ENCODE measurements around the gene GALNT17.

Gene GALNT17

DNA sequence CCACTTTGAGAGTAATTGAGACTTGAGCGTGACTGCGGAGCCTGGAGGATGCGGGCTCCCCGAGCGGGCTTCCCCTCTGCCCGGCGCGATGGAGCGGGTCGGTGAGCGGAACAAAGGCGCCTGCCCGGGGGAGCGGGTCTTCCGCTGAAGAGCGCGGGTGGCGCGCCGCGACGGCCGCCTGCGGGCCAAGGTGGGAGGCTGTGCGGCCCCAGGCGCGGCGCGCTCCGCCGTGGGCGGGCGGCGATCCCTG is at the start of gene GALNT17:
GALNT17 (plus strand) TSS at position 18 of the 250 bp plus-strand sequence.
- DNase-seq = no peak

DNA sequence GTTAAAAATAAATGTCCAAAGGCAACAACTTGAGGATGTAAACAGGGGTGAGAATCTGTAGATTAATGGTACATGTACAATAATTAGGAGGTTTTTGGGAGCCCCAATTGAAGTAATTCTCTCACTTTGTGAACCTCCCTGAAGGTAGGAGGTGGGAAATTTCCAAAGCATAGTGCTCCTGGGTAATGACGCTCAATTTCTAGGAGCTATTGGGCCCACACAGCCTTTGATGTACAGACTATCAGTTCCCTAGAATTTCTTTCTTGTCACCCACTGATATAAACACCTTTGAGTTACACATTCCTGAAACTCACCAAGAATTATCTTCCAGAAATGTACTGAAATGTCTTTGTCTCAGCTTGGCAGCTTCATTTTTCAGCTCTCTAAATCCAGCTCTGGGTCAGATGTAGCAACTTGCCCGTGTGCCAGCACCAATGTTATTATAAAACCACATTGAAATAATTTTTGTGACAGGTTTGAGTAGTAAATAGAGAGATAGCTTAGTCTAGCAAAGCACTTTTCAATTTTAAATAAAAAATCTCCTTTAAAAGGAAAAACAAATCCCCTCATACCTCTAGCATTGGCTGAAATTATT is 36.6 kb upstream of the GALNT17 start:
- DNase-seq = no peak

DNA sequence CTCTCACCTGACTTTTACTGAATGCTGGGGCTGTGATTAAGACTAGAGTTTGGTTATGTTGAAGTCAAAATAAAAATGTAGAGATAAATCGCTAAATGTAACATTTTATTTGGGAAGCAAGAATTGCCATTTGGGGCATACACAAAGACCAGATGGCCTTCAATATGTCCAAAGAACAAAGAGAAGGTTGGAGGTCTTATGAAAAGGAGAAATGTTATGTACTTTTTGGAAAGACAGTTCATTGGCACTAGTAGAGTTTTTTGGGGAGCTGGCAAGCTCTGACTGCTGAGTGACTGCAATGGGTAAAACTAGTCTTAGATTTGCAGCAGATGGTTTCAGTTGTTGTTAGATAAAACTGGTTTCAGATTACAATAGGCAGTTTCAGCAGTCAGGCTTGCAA is 35.6 kb upstream of the GALNT17 start:
- DNase-seq = no peak

DNA sequence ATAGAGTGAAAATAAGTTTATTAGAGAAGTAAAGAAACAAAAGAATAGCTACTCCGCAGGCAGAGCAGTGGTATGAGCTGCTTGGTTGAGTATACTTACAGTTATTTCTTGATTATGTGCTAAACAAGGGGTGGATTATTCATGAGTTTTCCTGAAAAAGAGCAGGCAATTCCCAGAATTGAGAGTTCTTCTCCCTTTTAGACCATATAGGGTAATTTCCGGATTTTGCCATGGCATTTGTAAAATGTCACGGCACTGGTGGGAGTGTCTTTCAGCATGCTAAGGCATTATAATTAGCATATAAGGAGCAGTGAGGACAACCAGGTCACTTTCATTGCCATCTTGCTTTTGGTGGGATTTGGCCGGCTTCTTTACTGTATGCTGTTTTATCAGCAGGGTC is 25.7 kb upstream of the GALNT17 start:
- DNase-seq = no peak

DNA sequence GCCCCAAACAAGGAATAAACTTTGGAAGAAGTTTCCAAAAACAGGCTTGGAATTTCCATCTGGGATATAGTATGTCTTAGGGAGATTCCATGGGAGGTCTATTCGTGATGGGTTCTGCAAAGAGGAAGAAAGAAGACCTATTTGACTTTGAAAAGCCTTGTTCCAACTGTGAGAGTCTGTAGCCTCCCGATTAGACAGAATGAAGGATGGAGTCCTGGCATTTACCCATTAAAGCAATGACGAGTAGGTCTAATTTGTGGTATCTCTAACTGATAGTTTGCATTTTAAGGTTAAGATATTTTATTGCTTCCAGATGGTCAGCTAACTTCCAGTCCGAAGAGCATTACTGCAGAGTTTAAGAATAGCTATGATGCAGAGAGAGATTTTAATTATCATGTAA is 19.5 kb upstream of the GALNT17 start:
- DNase-seq = no peak

DNA sequence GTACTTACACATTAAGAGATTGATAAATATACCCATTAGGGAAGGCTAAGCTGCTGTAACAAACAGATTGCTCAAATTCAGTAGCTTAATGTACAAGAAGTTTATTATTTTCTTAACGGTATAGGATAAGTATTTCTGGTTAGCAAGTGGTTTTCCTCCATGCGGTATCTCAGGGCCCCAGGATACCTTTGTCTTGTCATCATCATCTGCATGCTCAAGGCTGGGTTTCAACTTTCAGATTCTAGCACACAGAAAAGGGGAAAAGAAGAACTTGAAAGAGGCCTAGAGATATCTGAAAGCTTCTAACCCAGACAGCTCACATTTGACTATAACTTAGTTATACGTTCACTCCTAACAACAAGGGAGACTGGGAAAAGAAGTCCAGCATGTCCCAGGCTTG is 11.8 kb upstream of the GALNT17 start:
- DNase-seq = no peak

DNA sequence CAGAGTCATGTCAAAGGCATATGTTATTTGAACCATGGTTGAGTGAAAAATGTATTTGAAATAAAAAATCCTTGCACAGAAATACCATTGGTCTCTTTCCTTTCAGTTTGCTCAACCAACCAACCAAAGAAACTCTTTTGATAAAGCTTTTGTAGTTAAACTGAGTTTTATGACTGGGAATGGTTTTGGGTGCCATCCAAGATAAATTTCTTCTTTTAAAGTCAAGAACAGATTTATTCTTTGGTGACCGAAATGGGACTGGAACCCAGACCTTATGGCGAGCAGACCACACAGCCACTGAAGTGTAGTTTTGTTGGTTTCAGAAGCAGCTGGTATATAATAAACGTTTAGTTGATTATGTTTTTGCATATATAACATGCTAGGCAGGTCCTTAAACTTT is 2.8 kb upstream of the GALNT17 start:
- no peak for DNase-seq

DNA sequence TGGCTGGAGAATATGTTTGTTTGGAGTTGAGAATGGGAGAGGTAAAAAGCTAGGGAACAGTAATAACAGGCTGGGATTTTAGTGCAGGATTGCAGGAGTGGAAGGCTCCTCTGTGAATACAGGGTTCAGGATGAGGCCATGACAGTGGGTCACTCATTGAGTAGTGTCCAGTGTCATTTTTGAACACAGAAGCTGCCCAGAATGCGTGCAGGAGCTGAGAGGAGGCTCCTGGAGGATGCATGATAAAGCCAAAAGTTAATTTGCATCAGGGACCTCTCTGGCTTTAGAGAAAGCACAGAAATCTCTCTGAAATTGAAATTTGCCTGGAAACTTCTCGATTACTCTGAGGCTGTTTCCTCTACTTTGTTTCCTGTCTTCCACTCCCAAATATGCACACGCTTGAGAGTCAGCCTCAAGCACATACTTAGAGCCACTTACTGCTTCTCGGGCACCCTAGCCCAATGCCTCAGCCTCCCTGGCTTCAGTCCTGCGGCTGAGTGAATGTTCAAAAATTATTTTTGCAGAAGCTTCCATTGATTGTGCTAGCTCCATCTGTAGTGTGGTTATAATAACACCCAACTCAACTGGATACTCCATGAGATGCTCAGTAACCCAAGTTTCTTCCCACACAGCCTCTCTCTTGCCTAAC is 1.8 kb upstream of the GALNT17 start:
- DNase-seq = peak; percentile 17

DNA sequence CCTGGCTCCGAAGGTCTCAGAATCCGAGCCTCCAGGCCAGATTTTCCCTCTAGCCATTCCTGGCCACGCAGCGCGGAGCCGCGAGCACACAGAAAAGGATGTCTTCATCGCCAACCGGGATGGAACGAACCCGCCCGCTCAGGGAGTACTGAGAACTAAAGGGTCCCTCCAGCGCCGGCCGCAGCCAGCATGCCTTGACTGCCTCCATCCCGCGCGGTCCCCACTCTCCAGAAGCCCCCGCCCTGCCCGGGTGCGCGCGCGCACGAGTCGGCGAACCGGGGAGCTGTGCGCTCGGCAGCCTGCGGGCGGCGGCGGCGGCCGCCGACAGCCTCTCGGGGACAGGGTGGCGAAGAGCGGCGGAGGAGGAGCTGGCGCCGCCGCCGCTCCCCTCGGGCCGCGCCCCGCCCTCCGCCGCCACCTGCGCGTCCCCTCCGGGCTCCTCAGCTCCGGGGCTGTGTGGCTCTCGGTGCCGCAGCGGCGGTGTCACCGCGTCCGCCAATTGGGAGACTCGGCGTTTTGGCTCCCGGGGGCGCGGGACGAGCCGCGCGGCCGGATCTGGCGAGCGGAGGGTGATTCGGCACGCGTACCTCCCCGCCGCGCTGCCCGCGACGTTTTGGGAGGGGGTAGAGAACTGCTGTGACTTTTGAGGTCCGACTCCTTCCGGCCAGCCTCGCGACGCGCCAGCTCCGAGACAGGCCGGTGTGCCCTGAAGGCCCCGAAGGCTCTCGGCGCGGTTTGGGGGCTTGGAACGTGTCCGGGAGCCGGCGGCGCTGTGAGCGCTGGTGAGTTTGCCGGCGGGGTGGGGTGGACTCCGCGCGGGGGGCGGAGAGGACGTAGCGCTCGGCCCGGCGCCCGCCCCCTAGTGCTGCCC is 453 bp upstream of the GALNT17 start:
- peak; percentile 80 for DNase-seq

DNA sequence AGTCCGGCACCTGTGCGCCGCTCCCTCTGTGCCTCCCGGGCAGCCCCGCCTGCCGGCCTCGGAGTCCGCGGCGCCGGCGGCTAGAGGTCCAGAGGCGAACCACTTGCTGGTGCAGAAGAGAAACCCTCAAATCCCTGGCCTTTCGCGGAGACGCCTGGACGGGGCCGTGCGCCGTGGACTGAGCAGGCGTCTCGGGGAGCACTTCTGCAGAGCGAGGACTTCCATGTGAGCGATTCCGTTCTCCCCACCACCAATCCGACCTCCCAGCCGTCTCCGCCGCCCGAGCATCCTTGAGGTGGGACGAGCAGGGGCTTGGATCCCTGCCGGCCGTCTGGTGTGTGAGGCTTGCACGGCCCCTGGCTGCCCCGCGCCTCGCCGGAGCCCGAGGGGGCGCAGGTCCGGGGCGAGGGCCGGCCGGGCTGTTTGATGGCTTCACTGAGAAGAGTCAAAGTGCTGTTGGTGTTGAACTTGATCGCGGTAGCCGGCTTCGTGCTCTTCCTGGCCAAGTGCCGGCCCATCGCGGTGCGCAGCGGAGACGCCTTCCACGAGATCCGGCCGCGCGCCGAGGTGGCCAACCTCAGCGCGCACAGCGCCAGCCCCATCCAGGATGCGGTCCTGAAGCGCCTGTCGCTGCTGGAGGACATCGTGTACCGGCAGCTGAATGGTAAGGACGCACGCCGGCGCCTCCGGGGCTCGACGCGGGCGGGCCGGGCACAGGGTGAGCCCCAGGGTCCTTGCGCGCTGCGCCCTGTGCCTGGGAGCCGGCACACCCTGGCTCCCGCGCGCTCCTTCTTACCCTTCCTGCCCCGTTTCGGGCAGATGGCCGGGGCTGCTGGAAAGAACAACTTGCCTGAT is 660 bp downstream of the GALNT17 start:
- DNase-seq = peak; percentile 44

DNA sequence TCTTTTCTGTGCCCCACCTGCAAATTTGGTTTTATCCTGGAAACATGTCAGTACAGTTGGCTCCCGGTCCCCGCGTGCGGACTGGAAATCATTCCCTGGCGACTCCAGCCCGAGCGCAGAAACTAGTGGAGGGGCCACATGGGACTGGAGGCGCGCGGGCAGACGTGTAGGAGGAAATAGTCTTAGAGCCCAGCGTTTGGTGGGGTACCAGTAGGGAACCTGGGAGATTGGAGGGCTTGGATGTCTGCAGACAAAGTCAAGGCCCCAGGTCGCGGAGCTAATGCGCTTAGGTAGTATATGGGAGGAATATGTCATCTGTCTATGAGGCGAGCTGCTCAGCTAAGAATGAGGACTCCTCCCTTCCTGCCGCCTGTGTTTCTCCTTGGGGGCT is 1.3 kb downstream of the GALNT17 start:
- DNase-seq = peak; percentile 19

DNA sequence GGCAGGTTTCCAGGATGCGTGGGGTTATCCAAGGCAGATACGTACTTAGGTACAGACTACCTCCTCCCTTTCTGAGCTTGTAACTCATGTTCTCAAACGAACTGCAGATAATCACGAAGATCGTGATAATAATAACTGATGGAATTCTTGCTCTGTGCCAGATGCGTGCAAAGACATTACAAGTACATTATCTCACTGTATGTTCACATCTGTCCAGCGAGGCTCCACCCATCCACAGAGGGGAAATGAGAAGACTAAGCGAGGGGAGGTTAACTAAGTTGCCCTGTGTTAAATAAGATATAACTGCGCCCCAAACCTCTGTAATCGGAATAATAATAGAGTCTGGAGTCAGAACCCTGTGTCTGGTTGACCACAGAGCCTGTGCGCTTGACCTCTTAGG is 1.9 kb downstream of the GALNT17 start:
- peak; percentile 28 for DNase-seq

DNA sequence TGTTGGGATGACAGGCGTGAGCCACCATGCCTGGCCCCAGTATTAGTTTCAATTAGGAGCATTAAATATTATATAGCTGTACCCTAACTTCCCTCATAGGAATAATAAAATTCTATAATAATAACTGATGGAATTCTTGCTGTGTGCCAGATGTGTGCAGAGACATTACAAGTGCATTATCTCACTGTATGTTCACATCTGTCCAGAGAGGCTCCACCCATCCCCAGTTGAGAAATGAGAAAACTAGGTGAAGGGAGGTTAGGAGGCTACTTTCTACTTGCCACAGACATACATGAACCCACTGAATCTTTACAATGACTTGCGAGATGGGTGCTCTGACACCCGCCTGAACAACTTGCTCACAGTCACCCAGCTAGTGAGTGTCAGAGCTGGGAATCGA is 3.2 kb downstream of the GALNT17 start:
- DNase-seq = no peak

DNA sequence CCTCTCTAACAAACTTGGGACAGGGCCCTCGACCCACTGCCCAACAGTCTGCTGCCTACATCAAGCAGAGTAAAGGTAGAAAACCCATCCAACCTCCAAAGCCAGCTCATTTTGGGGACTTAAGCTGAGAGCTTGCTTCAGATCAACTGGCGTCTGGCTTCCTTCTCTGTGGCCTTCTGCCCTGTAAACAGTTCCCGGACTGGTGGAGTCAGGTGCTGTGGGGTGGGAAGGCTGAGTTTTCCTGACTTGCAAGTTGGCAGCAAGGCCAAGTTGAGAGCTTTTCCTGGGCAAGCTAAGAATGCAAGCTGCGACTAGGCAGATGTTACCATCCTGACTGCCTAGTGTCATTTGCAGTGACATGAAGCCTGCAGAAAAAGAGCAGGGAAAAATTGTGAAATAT is 3.7 kb downstream of the GALNT17 start:
- DNase-seq = no peak

DNA sequence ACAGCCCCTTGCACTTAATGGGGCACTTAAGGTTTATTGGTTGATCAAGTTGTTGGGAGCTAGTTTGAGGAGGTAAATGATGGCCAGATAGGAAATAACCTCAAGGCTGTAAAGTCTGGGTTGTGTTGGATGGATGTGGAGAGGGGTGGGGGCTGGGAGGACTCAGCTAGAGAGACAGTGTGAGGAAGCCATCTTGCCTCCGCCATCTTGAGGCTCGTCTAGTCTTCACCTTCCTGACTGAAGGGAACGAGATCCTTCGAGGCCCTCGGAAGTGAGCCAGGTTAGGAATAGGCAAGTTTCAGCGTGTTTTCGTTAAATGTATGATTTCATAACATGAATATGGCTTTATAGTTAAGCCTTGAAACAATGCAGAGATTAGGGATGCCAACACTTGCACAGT is 5.5 kb downstream of the GALNT17 start:
- DNase-seq = no peak

DNA sequence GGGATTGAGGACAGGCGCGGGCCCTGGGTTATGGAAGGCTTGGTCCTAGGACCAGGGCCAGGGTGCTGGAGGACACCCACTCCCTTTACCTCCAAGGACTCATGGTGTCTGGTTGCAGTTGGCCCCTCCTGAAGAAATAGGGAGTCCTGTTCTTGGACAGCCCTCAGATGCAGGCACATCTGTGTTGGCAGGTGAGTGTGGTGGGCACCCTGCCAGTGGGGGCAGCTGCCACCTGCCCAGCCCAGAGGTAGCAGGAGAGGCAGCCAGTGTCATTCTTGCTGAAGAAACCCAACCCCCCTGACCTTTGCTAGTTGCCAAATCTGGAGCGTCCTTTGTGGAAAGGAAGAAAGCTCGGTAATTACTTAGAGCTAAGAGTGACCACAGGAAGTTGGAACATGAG is 8.3 kb downstream of the GALNT17 start:
- DNase-seq = no peak

DNA sequence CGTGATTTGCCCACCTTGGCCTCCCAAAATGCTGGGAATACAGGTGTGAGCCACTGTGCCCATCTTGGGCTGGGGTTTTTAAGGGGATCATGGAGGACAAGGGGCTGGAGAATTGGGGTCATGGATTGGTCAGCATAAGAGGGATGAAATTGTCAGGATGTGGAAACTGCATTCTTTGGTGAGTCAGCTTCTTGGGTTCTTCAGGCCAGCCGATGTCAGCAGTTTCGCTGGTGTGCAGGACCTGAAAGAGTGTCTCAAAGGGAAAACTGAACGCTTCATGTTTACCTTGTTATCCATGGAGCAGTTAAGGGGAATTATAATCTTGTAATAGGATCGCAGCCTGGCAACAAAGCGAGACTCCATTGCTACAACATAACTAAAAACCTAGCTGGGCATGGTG is 13.0 kb downstream of the GALNT17 start:
- DNase-seq = no peak

DNA sequence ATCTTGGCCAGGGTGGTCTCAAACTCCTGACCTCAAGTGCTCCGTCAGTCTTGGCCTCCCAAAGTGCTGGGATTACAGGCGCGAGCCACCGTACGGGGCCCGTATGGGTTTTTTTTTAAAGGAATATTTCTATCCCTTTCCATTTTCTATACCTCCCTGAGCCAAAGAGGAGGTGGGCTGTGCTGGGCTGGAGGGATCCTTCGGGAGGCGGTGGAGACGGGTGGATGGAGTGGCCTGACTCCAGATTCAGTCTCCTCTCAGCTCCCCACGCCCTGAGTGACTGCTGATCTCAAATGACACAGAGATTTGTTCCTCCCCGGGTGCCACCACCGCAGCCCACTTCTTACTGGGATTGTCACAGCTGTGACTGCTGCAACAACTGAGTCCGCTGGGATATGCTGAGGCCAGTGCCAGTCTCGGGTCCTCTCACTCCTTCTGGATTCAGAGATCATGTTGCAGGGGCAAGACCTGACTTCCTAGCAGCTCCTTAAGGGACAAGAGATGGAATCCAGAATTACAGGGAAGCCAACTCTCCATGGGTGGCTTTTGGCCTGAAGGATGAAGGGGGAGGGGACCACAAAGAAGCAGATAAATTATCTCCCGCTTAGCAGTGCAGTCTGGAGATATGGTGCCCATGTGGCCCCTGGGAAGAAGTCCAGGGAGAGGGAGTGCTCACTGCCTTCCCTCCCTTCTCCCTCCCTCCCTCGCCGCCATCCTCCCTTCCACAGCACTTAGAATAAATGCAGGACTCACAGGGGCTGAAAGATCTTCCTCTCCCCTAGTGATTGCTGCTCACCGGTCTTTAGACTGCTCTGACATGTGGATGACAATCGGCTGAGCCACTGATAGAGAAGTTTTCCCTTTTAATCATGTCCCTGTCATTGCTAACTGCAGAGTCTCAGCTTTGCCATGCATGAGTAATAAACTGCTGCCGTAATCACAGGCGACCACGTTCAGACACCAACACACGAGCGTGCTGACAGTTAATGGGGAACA is 14.3 kb downstream of the GALNT17 start:
- no peak for DNase-seq

DNA sequence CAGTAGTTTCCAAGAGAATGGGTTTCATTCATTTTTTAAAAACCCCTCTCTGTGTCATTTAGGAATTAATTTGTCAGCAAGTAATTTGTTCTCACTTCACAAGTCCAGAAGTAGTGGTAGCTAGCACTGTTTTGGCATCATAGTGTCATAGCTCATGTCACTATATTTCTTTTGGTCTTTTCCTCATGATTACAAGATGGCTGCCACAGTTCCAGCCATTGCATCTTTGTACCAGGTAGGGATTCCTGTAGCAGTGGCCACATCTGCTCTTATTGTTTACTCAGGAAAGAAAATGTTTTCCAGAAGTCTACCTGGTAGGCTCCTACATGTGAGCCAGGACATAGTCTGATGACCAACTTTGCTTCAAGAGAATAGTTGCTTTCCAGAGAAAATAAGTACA is 16.2 kb downstream of the GALNT17 start:
- DNase-seq = no peak

DNA sequence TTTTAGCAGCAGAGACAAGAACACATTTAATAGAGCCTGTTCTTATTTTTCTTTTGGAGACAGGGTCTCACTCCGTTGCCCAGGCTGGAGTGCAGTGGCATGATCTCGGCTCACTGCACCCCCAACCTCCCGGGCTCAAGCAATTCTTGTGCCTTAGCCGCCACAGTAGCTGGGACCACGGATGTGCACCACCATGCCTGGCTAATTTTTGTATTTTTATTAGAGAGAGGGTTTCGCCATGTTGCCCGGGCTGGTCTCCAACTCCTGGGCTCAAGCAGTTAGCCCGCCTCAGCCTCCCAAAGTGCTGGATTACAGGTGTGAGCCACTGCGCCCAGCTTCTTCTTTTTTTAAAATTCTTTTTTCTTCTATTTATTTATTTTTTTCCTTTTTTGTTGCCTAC is 23.3 kb downstream of the GALNT17 start:
- DNase-seq = no peak

DNA sequence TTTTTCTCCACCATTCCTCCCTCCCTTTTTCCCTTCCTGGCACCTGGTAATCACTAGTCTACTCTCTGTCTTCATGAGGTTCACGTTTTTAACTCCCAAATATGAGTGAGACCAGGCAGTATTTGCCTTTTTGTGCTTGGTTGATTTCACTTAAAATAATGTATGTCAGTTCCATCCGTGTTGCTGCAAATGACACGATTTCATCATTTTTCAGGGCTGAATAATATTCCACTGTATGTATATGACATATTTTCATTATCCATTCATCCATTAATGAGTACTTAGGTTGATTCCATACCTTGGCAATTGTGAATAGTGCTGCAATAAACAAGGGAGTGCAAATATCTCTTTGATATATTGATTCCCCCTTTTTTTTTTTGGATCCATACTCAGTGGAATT is 25.8 kb downstream of the GALNT17 start:
- no peak for DNase-seq

DNA sequence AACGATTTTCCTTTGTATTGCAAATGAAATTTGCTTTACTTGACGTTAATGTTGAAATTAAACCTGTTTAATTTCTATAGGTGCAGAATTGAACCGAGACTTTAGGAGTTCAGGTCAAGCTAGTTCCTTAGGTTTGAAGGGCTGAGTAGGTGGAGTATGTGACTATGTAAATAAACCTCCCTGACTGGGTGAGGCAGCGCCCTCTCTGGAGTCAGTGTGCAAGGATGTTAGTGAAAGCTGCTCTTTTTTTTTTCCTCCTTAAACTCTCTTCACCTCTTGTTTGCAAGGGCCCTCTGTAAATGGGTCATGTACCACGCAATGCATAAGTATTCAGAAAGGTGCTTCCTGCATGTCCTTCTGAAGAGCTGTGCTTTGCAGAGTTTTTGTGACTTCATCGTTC is 33.8 kb downstream of the GALNT17 start:
- DNase-seq = no peak

All from femur (tissue), 1 donor.